ENCODE data around the gene POMT1.

POMT1 gene

GRCh38 chr9:131555841-131556673 lies 53.3 kb downstream of the POMT1 start:
- no peak for DNase-seq

GRCh38 chr9:131557855-131558548 lies 55.3 kb downstream of the POMT1 start:
- DNase-seq, result no peak

GRCh38 chr9:131559421-131560000 lies 56.8 kb downstream of the POMT1 start:
- DNase-seq, result no peak

GRCh38 chr9:131562032-131562959 lies 59.6 kb downstream of the POMT1 start:
- DNase-seq, result no peak

- DNase-seq, result no peak
These were observed 62.7 kb downstream of the POMT1 start for GRCh38 chr9:131565369-131565768.

GRCh38 chr9:131566158-131566557 lies 63.4 kb downstream of the POMT1 start:
- no peak for DNase-seq

GRCh38 chr9:131567910-131568309 lies 65.2 kb downstream of the POMT1 start:
- DNase-seq, result no peak
